ENCODE measurements around the gene KCNN2. TPM values are rescaled to one million over a fixed set of nuclear protein-coding genes. Genes with fewer than 3 reads are reported as not detected.

The KCNN2 gene
- total RNA-seq, 2 donors from 2014 or later, result not detected

DNA sequence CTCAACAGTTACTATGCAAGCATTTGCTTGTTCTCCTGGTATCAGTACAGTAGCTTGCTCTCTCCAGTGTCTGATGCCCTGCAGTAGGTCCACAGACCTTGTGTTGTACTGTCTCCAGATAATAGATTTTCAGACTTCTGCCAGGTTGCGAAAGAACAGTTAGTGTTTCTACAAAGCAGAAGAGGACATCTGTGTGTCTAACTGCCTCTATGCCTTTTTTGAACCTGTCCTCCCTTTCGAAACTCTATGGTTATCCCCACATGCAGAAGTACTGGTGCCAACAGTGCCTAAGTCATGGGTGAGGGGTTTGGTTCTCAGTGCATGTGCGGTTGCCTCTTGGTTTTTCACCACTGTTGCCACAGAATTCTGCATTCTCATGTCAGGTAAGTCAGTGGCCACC lies 45.9 kb downstream of the KCNN2 start:
- no peaks in the 10 kb centered on the region for H3K36me3 ChIP-seq
- no peaks in the 10 kb centered on the region for H3K4me1 ChIP-seq (ENCODE audit: control insufficient read depth in 1 of 2, low read depth in 2 of 2)
- no peaks in the 10 kb centered on the region for H3K27me3 ChIP-seq (replicated peaks; ENCODE audit: insufficient read depth)
- ATAC-seq (ENCODE audit: insufficient number of reproducible peaks, low FRiP score, low read depth), result no peak
- DNase-seq (ENCODE audit: low spot score), result no peak
- no peak overlapping the region for H3K27ac ChIP-seq
- no peak overlapping the region for H3K4me3 ChIP-seq
- TF ChIP-seq, protein P1, sequence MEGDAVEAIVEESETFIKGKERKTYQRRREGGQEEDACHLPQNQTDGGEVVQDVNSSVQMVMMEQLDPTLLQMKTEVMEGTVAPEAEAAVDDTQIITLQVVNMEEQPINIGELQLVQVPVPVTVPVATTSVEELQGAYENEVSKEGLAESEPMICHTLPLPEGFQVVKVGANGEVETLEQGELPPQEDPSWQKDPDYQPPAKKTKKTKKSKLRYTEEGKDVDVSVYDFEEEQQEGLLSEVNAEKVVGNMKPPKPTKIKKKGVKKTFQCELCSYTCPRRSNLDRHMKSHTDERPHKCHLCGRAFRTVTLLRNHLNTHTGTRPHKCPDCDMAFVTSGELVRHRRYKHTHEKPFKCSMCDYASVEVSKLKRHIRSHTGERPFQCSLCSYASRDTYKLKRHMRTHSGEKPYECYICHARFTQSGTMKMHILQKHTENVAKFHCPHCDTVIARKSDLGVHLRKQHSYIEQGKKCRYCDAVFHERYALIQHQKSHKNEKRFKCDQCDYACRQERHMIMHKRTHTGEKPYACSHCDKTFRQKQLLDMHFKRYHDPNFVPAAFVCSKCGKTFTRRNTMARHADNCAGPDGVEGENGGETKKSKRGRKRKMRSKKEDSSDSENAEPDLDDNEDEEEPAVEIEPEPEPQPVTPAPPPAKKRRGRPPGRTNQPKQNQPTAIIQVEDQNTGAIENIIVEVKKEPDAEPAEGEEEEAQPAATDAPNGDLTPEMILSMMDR (IDR thresholded peaks at IDR 0.05), result no peak
- H3K9me3 ChIP-seq, result no peaks in the 10 kb centered on the region

DNA sequence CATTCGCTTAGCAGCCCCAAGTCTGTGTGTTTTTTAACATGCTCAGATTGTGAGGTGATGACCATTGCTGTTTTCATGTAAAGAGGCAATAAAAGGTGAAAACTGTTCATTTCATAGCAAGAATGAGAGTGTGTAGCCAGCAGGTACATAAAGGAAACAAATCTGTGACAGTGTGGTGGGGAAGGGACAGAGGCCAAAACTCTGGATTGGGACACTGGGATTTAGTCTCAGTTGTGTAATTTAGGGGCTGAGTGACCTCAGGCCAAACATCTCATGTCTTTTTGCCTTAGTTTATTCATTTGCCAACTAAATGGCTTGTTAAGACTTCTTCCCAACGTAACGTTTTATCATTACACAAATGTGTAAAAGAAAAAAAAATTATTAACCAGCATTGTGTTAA lies 47.0 kb downstream of the KCNN2 start:
- no peak overlapping the region for H3K4me3 ChIP-seq
- no peaks in the 10 kb centered on the region for H3K4me1 ChIP-seq (ENCODE audit: control insufficient read depth in 1 of 2, low read depth in 2 of 2)
- no peaks in the 10 kb centered on the region for H3K27me3 ChIP-seq (replicated peaks; ENCODE audit: insufficient read depth)
- no peaks in the 10 kb centered on the region for H3K9me3 ChIP-seq
- H3K27ac ChIP-seq, result no peak overlapping the region
- no peaks in the 10 kb centered on the region for H3K36me3 ChIP-seq
- TF ChIP-seq, protein P1 (IDR thresholded peaks at IDR 0.05), result no peak
- DNase-seq (ENCODE audit: low spot score) (no peak), ATAC-seq (ENCODE audit: insufficient number of reproducible peaks, low FRiP score, low read depth) (no peak)

DNA sequence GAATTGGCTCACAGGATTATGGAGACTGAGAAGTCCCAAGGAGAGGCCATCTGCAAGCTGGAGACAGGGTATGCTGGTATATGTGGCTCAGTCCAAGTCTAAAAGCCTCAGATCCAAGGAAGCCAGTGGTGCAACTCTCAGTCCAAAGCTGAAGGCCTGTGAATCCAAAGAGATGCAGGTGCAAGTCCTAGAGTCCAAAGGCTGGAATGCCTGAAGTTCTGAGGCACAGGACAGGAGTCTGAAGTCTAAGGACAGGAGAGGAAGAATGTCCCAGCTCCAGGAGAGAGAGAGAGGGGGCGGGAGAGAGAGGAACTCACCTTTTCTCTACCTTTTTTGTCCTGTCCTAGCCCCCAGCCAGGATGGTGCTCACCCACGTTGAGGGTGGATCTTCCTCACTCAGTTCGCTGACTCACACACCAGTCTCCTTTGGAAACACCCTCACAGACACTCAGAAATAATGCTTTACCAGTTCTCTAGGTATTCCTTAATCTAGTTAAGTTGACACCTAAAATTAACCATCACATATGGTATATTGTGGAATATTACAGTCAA lies 49.6 kb downstream of the KCNN2 start:
- H3K27ac ChIP-seq, result no peak overlapping the region
- H3K9me3 ChIP-seq, result no peaks in the 10 kb centered on the region
- H3K4me1 ChIP-seq (ENCODE audit: control insufficient read depth in 1 of 2, low read depth in 2 of 2), result no peaks in the 10 kb centered on the region
- ATAC-seq (ENCODE audit: insufficient number of reproducible peaks, low FRiP score, low read depth) (no peak), DNase-seq (ENCODE audit: low spot score) (no peak)
- H3K27me3 ChIP-seq (replicated peaks; ENCODE audit: insufficient read depth), result no peaks in the 10 kb centered on the region
- no peak overlapping the region for H3K4me3 ChIP-seq
- no peaks in the 10 kb centered on the region for H3K36me3 ChIP-seq
- TF ChIP-seq, protein P1 (IDR thresholded peaks at IDR 0.05), result no peak

DNA sequence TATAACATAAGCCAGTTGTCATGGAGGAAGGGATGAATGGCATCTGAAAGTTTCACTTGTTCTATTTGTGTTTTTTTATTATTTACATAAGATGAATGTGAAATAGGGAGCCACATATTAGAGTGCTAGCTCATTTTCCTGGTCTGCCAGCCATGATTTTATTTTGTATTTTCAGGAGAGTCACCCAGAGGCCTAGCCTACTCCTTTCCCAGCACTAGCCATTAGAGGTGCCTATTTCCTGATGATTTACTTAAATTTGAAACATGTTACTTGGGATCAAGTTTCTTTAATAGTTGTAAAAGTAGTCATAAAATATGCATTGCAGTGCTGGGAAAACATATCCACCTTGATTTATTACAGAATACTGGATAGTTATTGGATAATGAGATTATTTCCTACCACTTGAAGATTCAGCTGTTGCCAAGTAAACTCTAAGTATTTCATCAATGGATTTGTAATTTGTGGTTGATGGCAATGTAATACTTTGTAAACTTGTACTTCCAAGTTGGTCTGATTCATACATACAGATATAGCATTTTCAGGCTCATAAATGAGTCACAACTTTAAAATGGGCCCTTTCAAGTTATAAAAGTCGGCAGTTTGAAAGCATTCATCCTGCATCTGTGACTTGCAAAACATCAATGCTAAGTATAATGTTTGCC lies 50.8 kb downstream of the KCNN2 start:
- TF ChIP-seq, protein P1 (IDR thresholded peaks at IDR 0.05), result no peak
- Histone ChIP-seq H3K36me3 (no peaks in the 10 kb centered on the region), H3K9me3 (no peaks in the 10 kb centered on the region), H3K4me1 (ENCODE audit: control insufficient read depth in 1 of 2, low read depth in 2 of 2) (no peaks in the 10 kb centered on the region), H3K4me3 (no peak overlapping the region), H3K27ac (no peak overlapping the region), H3K27me3 (replicated peaks; ENCODE audit: insufficient read depth) (no peaks in the 10 kb centered on the region)
- ATAC-seq (ENCODE audit: insufficient number of reproducible peaks, low FRiP score, low read depth) (no peak), DNase-seq (ENCODE audit: low spot score) (no peak)

DNA sequence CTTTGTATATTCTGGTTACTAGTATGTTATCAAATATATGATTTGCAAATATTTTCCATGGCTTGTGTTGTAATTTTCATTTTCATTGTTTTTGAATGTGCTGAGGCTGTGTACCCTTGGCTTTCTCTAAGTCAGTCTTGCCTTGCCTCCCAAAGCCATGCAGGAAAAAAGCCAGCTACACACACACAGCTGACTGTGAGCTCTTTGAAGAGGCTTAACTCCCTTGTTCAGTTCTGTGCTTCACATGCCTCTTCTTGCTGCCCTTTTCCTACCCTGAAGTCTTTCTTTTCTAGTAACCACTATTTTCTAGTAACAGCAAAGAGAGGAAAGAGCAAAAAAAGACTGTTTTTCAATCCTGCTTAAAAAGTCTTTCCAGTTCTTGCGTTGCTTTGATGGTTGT lies 53.9 kb downstream of the KCNN2 start:
- ATAC-seq (ENCODE audit: insufficient number of reproducible peaks, low FRiP score, low read depth), result no peak
- no peaks in the 10 kb centered on the region for H3K36me3 ChIP-seq
- TF ChIP-seq, protein P1 (IDR thresholded peaks at IDR 0.05), result no peak
- H3K27me3 ChIP-seq (replicated peaks; ENCODE audit: insufficient read depth), result no peaks in the 10 kb centered on the region
- H3K9me3 ChIP-seq, result no peaks in the 10 kb centered on the region
- H3K4me3 ChIP-seq, result no peak overlapping the region
- no peaks in the 10 kb centered on the region for H3K4me1 ChIP-seq (ENCODE audit: control insufficient read depth in 1 of 2, low read depth in 2 of 2)
- no peak for DNase-seq (ENCODE audit: low spot score)
- no peak overlapping the region for H3K27ac ChIP-seq

All from thoracic aorta (tissue), 2 donors.